ENCODE results near the gene KLHL5. TPM values are rescaled to one million over a fixed set of nuclear protein-coding genes. Genes with fewer than 3 reads are reported as not detected.

KLHL5 gene
- total and polyA plus RNA-seq, 9 of the 15 experiments (the other 6 are each of a cell fraction or from before 2014, with no cell fraction given): 8.0 to 30.8 (median 22.1) TPM

GRCh38 chr4:39050590-39050989, 11.4 kb upstream of the KLHL5 start:
- TF ChIP-seq ELK1 (CRISPR knock-in tag; IDR thresholded peaks at IDR 0.05) (no peak), ZNF316 (IDR thresholded peaks at IDR 0.05) (peak; percentile 72), MAFG (tag; conservative IDR thresholded peaks at IDR 0.05) (peak; percentile 27; the same call in 1 of the 2 replicates), C11orf30 (IDR thresholded peaks at IDR 0.05; ENCODE audit: low read depth) (peak; percentile 68)
- Histone ChIP-seq H3K9me1 (ENCODE audit: control insufficient read depth, insufficient read depth, low read length) (no peaks in the 10 kb centered on the region), H3K4me2 (ENCODE audit: insufficient read depth, low read length) (no peak overlapping the region), H3K9ac (ENCODE audit: insufficient read depth in 1 of 2, low read depth in 2 of 2, low read length in 2 of 2) (no peak overlapping the region), H3K36me3 (ENCODE audit: control insufficient read depth, insufficient read depth, low read length) (no peaks in the 10 kb centered on the region), H2AFZ (ENCODE audit: low read depth, low read length) (no peak overlapping the region), H3K4me3 (no peak overlapping the region), H3K27me3 (ENCODE audit: control insufficient read depth in 2 of 2, insufficient read depth in 2 of 2, low read length in 2 of 2) (no peaks in the 10 kb centered on the region), H3K9me3 (replicated peaks; ENCODE audit: control insufficient read depth, insufficient read depth, low read depth, low read length) (no peaks in the 10 kb centered on the region), H3K4me1 (replicated peaks in 1 of 2; ENCODE audit: control insufficient read depth in 2 of 2, insufficient read depth in 2 of 2, low read length in 2 of 2) (peaks cover 0 to 20% of the 10 kb centered on the region in 2 experiments; a peak in 3 of 5 replicates), H4K20me1 (replicated peaks; ENCODE audit: control insufficient read depth, insufficient read depth, low read length) (no peaks in the 10 kb centered on the region), H3K27ac (ENCODE audit: extremely low read depth, low read depth, low read length) (no peak overlapping the region), H3K79me2 (ENCODE audit: control insufficient read depth, insufficient read depth, low read length) (peaks cover 29% of the 10 kb centered on the region)
- intact Hi-C loops (cut with micrococcal nuclease) (no loop called here), in situ Hi-C loops (cut with MboI) (no loop called here)
- CTCF ChIA-PET (ENCODE audit: low intra/inter-chr PET ratio): no interaction called here
- no TSS peak for BruUV-seq (replicated peaks)
- POLR2A ChIA-PET: interaction anchor here (0.6 to 2.3 kb wide), 4 partner anchors 14 to 26 kb away, joined by 4 to 7 read pairs (median 6); no protein-coding TSS in a partner anchor
- no peak for DNase-seq (ENCODE audit: extremely low read depth in 1 of 4, low spot score in 3 of 4)
- no peak for FAIRE-seq
- WGBS (ENCODE audit: insufficient coverage, low coverage, missing lambda C conversion rate): 13% methylated on average over 2 of the region's 2 CpGs
- no peak for ATAC-seq

GRCh38 chr4:39051492-39051891, 10.5 kb upstream of the KLHL5 start:
- Histone ChIP-seq H3K36me3 (ENCODE audit: control insufficient read depth, insufficient read depth, low read length) (no peaks in the 10 kb centered on the region), H3K9ac (ENCODE audit: insufficient read depth in 1 of 2, low read depth in 2 of 2, low read length in 2 of 2) (no peak overlapping the region), H3K9me1 (ENCODE audit: control insufficient read depth, insufficient read depth, low read length) (no peaks in the 10 kb centered on the region), H4K20me1 (replicated peaks; ENCODE audit: control insufficient read depth, insufficient read depth, low read length) (no peaks in the 10 kb centered on the region), H3K27ac (ENCODE audit: extremely low read depth, low read depth, low read length) (no peak overlapping the region), H2AFZ (ENCODE audit: low read depth, low read length) (no peak overlapping the region), H3K4me3 (no peak overlapping the region), H3K9me3 (replicated peaks; ENCODE audit: control insufficient read depth, insufficient read depth, low read depth, low read length) (no peaks in the 10 kb centered on the region), H3K27me3 (ENCODE audit: control insufficient read depth in 2 of 2, insufficient read depth in 2 of 2, low read length in 2 of 2) (no peaks in the 10 kb centered on the region), H3K4me2 (ENCODE audit: insufficient read depth, low read length) (no peak overlapping the region), H3K4me1 (replicated peaks in 1 of 2; ENCODE audit: control insufficient read depth in 2 of 2, insufficient read depth in 2 of 2, low read length in 2 of 2) (peaks cover 0 to 15% of the 10 kb centered on the region in 2 experiments; a peak in 3 of 5 replicates), H3K79me2 (ENCODE audit: control insufficient read depth, insufficient read depth, low read length) (peaks cover 20% of the 10 kb centered on the region)
- WGBS (ENCODE audit: insufficient coverage, low coverage, missing lambda C conversion rate): 57% methylated on average over 1 of the region's 1 CpG
- ChIA-PET CTCF (ENCODE audit: low intra/inter-chr PET ratio) (no interaction called here), POLR2A (interaction anchor here (0.6 to 2.3 kb wide), 5 partner anchors 12 to 84 kb away, joined by 3 to 7 read pairs (median 5); no protein-coding TSS in a partner anchor)
- in situ Hi-C loops (cut with MboI): no loop called here
- no TSS peak for BruUV-seq (replicated peaks)
- no peak for DNase-seq (ENCODE audit: extremely low read depth in 1 of 4, low spot score in 3 of 4)
- no peak for ATAC-seq
- intact Hi-C loops (cut with micrococcal nuclease): no loop called here
- no peak for FAIRE-seq
- TF ChIP-seq ATF1 (CRISPR knock-in tag; IDR thresholded peaks at IDR 0.05) (no peak), ATF1 (tag; IDR thresholded peaks at IDR 0.05) (no peak), SLC30A9 (CRISPR knock-in tag; IDR thresholded peaks at IDR 0.05) (no peak), KDM1A (IDR thresholded peaks at IDR 0.05) (no peak), PCBP1 (IDR thresholded peaks at IDR 0.05; ENCODE audit: low read depth, low read length, poor library complexity, severe bottlenecking) (no peak), ZKSCAN1 (IDR thresholded peaks at IDR 0.05; ENCODE audit: low read depth, low read length) (no peak), SIRT6 (IDR thresholded peaks at IDR 0.05; ENCODE audit: low read depth, low read length) (no peak), ESRRB (CRISPR knock-in tag; IDR thresholded peaks at IDR 0.05; ENCODE audit: borderline replicate concordance) (no peak), ETS2 (tag; IDR thresholded peaks at IDR 0.05; ENCODE audit: borderline replicate concordance, poor library complexity, severe bottlenecking) (no peak), RNF219 (CRISPR knock-in tag; IDR thresholded peaks at IDR 0.05) (no peak), ZNF77 (CRISPR knock-in tag; IDR thresholded peaks at IDR 0.05) (no peak)
